Putamen (tissue), 1 donor: ENCODE measurements around the gene TSR3.
A peak's percentile ranks its signal among the peaks of the same experiment; 100 is the strongest.

Experiments
- DNase-seq: peaks from one replicate; pipeline ENCODE4 v3.0.0-alpha.2; 2016; ENCODE audit warnings: low spot score

TSR3 gene

DNA sequence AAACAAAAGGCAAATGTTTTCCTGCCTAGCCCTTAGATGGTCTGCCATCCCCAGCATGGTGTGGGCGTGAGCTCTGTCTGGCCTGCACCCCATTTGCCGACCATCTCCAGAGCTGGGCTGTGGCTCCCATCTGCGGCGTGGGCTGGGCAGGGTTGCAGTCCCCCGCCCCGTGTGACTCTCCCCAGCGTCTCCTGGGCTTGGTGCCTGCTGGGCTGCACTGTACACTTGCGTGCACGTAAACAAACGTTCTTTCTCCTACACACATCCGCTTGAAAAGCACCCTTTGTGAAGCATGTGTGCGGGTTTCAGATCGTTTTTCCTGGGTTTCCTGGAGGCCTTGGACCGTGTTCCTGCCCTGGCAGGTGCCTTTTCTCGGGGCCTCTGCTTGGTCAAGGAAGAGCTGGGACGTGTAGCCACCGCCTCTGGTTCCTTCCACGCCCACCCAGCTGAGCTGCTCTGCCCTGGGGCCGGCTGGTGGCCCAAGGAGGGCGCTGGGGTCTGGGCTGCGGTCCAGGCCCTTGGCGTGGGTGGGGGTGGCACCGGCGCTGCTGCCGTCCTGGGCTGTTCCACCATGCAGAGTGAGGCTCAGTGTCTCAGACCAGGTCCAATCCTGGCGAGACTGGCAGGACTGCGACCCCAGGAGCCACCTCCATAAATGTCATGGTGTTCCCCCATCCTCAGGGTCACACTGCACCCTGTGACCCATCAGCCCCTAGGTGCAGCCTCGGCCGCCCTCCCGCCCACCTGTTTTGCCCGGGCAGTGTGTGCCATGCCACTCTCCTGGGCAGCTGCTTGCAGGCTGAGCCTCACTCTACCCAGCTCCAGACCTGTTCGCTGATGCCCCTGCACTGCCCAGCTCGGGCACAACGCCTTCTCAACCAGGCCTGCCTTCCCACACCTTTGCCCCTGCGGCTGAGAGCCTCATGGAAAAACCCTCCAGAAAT, 28.1 kb downstream of the TSR3 start:
- peak; percentile 34 for DNase-seq

DNA sequence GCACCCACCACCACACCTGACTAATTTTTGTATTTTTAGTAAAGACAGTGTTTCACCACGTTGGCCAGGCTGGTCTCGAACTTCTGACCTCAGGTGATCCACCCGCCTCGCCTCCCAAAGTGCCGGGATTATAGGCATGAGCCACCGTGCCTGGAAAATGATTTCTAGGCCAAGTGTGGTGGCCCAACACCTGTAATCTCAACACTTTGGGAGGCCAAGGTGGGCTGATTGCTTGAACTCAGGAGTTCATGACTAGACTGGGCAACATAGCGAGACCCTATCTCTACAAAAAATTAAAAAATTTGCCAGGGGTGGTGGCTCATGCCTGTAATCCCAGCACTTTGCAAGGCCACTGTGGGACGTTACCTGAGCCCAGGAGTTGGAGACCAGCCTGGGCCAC, 29.3 kb downstream of the TSR3 start:
- DNase-seq: no peak

DNA sequence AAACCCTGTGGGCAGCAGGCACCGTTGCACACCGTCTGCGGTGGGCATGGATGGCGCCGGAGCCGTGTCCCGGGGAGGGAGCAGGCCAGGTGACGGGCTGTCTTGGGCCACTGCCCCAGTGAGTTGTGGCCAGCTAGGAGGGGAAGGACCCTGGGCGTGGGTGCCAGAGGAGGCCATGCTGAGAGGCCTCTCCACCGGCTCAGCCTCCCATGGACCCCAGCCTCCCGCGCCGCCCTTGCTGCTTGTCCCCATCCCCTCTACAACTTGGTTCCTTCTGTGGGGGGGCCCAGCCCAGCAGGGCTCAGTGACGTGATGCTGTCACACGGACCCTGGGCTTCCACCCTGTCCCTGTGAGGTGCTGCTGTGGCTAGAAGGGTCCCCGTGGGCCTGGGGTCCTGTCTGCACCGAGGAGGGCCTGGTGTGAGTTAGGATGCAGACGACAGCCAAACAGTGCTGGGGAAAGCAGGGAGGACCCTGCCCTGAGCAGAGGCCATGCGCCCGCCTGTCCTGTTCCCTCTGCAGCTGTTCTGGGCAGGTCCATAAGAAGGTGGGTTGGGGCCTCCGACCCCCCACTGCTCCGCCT, 30.9 kb downstream of the TSR3 start:
- no peak for DNase-seq

DNA sequence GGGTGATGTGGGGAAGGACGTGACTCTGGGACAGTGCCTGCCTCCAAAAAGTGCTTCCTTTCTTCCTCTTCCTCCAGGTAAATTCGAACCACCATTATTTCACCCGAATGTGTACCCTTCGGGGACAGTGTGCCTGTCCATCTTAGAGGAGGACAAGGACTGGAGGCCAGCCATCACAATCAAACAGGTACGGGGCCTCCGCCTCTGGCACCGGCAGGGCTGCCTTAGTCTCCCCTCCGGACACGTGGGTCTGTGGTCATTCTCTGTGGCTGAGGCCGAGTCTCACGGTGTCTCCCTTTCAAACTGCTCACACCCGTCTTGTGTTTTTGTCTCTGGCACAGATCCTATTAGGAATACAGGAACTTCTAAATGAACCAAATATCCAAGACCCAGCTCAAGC, 31.6 kb downstream of the TSR3 start:
- no peak for DNase-seq

DNA sequence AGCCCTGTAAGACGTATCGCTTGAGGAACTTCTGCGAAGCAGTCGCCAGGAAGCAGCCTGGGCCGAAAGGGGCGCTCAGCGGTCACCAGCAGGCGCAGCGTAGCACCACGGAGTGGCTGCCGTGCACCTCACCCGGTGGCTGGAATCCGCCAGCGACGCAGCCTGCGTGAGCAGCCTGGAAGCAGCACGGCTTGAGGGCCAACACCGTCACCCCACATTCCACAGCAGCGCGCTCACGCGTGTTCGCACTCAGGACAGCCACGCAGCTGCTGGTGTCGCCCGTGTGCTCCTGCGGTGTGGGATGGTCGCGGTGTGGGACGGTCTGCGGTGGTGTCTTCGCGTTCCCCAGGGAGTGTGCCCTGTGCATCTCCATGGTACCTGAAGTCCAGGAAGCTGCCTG, 32.6 kb downstream of the TSR3 start:
- no peak for DNase-seq

DNA sequence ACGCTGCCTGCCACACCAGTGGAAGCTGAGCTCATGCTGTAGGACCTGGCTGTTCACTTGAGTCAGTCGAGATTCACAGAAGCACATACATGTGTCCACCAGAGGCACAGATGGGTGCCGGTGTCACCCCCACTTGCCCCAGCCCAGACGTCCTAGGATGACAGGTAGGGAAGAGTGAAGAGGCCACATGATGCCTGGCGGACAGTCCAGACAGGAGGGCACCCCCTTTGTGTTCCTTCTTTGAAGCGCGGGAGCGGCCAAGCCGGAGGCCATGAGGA, 33.5 kb downstream of the TSR3 start:
- DNase-seq: no peak

DNA sequence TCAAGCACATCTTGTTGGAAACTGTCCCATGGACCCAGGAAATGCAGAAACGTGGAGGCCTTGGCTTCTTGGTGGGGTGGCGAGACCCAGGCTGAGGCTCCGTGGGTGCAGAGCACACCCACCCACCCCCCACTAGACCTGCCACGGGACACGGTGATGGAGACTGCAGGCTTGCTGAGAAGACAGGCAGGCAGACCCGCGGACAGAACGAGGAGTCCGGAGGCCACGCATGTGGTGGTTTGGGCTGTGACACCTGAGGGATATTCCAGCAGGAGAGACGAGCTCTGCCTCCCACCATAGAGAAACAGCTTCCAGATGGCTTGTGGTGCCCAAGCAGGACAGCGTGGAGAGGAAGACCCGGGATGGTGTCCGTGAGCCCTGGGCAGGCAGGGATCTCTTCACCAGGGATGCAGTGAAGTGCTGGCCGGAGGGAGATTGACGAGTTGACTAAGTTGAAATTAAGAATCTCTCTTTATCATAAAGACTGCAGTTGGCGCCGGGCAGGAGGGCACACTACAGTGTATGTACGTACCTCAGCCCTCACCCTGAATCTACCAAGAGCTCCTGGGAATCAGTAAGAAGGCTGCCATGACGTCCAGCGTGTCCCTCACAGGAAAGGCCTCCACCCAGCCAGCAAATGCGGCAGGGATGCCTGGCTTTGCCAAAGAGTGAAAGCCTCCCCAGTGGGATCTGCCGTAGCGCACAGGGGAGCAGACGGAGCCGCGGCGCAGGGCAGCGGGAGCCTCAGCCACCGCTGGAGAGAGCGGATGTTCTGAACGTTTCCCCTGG, 34.0 kb downstream of the TSR3 start:
- no peak for DNase-seq

DNA sequence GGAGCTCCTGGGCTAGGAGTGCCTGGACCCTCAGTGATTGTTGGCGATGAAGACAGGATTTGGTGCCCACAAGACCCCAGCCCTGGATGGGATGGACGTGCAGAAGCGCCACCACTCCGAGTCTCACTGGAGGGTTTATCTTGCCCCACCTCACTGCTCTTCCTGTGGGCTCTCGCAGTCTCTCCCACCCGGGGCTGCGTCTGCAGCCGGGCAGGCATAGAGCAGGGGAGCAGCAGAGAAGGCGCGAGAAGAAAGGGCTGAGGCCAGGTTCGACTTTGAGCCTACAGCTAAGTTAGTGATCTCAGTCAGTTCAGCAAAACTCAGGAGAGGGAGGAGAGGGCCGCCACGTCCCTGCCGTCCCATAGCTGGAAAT, 35.7 kb downstream of the TSR3 start:
- DNase-seq: no peak

DNA sequence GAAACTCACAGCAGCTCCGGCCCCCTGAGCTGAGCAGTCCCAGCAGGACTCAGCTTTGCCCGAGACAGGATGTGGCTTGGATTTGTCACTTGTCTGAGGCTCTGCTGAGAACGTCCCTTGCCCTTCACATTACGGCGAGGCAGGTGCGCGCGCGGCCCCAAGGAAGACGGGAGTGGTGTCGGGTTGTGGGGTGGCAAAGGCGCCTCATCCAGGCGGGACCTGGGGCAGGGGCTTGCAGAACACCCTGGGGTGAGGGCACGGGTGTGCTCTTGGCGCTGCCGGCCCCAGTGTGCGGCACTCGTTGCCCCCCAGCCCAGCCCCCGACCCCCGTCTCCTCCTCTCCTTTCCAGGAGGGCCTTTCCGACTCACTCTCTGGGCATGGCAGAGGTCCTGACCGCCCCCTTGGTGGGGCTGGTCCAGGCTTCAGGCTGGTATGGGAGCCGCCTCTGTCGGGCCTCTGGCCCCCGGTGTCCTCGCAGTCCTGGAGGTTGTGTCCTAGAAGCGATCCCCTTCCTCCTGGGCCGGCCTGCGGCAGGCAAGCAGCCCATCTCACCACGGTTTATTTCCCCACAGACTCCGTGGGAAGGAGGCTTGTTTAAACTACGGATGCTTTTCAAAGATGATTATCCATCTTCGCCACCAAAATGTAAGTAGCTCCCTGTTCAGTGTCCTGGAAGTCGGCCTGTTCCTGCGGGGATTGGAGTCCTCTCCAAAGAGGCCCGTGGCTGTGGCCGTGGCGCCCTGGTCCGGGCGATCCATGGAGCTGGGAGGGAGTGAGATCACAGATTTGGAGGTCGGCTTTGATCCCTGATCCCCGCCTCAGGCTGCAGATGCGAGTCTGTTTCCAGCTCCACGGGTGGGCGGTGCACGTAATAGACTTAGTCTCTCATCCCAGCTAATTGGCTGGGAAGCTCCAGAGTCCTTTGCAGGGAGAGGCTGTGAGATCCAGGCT, 36.3 kb downstream of the TSR3 start:
- DNase-seq: no peak

DNA sequence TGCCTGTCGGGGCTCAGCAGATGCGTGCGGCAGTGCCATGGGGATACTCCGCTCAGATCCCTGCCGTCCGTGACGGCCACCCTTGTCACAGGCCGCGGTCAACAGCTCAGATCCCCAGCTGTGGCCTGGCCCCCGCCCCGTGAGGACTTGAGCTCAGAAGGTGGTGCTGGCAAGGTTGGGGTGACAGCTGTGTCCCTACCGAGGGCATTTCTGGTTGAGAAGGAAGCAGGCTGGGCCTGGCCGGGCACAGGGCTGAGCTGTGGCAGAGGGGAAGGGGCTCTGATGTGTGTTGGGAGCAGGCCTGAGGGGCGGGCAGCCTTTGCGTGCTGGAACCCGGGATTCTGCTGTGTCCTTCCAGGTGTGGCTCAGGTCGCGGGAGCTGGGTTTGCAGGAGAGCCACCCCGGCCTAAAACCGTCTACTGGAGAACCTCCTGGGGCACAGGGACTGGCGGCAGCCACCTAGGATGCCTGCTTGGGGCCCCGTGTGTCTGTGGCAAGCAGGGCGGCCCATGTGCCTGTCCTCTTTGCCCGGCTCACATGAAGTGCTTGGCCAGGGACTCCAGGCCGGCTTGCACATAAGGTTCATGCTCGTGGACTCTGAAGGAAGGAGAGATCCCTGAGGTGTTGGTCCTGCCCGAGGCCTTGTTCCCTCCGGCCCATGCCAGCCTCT, 37.1 kb downstream of the TSR3 start:
- no peak for DNase-seq

DNA sequence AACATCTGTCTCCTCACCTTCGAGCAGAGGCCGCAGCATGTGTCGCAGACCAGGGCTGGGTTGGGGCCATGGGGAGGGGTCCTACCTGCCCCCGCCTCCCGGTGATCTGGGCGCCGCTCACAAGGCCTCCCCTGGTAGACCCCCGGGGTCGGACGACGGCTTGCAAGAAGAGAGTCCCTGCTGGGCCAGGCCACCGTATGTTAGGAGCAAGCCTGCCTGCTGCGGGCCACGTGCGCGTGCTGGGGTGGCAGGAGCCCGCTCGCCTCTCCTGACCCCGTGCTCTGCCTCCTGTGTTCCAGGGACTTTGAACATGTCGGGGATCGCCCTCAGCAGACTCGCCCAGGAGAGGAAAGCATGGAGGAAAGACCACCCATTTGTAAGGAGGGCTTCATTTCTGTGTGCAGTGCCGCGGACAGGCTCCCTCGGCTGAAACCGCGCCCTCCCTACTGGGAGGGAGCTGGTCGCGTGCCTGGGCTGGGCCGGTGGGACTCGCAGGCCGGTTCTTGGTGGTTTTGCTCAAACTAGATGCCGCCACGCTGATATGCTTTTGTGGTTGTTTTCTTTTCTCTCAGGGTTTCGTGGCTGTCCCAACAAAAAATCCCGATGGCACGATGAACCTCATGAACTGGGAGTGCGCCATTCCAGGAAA, 37.8 kb downstream of the TSR3 start:
- no peak for DNase-seq

DNA sequence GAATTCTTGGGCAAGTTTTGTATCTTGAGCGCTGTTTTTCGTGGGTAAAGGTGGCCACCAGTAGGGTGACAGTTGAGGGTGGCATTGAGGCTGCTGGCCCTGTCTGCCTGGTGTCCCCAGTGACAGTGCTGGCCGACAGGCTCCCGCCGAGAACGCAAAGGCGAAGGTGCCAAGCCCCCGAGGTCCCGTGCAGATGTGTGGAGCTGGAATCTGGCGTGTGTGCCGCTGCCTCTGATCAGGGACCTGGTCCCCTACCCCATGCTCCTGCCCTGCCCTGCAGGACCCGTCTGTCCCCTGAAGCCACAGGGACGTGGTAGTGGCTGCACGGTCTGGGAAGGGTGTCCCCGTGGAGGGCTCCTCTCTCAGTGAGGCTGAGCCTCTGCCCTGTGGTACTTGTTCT, 38.8 kb downstream of the TSR3 start:
- DNase-seq: no peak

DNA sequence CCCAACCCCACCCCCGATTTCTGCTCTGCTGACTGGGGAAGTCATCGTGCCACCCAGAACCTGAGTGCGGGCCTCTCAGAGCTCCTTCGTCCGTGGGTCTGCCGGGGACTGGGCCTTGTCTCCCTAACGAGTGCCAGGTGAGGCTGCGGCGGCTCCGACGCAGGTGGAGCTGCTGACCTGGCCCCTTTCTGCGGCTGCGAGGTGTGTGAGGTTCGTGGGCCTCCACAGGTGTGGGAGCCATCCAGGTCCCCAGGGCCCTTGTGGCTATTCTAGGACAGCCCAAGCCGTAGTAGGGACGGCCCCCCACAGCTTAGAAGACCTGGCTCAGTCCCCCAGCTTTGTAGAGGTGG, 39.2 kb downstream of the TSR3 start:
- no peak for DNase-seq

DNA sequence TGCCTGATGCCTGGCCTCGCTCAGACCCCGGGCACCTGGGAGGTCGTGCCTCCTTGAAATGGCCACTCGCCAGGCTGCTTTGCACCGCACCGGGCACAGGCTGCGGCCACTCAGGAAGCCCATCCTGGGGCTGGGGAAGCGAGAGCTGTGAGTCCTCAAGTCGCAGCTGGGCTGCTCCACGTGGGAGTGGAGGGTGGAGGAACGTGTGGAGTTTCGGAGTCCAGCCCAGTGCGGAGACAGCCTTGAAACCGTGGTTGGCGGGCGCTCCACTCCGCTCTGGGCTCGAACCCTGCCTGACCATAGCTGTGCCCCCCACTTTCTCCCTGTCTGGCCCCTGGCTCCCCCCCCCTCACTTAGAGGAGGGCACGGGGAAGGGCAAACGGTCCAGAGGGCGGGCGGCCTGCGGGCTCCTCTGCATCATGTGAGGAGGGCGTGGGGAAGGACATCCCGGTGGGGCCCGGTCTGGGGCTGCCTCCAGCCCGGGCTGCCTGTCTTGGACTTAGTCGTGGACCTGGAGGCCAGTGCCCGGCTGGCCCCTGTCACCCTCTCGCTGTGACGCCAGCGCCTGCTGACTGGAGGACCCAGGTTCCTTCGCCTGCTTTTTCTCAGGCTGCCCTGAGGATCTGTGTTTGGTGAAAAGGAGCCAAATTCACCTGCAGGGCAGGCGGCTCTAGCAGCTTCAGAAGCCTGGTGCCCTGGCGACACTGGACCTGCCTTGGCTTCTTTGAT, 39.8 kb downstream of the TSR3 start:
- DNase-seq: no peak

DNA sequence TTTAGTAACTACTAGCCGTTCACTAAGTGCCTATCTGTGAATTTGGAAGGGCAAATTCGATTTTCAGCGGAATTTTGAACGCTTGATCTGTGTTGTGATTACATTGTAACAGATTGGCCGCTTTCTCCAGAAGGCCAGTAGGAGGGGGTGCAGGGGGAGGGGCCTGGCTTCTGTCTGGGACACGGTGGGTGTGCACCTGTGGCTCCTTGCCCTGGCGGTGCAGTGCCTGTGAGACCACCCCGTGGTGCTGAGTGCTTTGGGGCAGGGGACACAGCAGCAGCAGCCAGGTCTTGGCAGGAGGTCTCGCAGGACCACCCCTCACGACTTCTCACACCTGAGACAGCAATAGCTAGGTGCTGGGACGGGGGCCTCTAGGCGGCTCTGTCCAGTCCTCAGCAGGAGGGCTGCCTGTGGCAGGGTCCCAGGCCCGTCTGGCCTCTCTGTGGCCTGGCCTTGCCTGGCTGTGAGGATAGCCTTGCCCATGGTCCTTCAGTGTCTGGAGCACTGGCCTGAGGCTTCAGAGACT, 40.4 kb downstream of the TSR3 start:
- no peak for DNase-seq

DNA sequence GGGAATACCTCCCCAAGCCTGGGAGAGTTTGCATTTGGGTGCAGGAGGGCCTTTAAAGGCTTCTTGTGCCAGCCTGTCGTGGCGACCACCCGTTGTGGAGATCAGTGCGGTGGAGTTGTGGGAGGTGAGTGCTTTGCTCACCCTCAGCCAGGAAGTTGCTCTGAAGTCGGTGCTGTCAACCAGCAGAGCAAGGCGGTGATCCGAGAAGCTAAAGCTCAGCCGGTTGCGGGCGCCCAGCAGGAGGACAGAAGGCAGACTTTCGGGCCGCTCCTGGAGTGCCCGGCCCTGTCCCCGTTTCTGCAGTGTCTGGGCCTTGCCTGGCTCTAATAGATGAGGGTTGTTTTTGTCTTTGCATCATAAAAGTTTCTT, 40.9 kb downstream of the TSR3 start:
- DNase-seq: no peak

DNA sequence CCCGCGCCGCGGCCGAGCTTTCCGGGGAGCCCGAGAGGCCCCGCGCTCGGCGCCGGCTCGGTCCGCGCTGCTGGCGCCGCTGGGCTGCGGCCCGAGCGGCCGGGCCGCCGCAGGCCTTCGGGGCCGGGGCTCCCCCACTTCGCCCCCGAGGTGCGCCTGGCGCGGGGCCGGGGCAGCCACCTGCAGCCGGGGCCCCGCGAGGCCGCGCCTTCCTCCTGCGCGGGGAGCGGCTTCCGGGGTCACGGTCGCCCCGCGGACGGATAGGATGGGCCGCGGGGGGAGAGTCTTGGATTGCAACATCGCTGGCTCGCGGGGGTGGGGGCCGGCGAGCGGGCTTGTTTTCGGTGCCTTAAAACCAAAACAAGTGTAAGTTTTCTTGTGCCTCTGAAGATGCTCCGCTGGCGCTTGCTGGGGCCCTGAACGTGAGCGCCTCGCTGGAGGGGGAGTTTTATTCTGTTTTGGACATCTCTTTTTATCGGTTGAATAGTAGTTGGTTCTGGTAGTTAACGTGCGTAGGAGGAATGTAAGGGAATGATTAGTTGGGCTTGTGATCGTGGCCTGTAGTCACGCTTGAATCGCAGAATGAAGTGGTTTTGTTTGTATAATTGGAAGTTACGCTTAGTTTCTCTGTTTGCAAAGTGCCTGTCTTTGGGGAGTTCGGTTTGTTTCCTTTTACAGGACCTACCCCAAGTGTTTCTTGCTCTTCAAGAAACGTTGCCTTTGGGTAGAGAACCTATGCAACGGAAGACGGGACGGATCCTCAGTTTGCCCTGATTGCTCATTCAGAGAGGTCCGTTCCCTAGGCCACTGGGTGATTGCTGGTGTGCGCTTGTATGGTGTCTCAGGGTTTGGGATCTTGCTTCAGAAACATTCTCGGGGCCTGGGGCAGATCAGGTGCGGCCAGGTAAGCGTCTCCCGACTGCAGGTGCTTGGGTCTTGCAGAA, 41.5 kb downstream of the TSR3 start:
- DNase-seq: no peak

DNA sequence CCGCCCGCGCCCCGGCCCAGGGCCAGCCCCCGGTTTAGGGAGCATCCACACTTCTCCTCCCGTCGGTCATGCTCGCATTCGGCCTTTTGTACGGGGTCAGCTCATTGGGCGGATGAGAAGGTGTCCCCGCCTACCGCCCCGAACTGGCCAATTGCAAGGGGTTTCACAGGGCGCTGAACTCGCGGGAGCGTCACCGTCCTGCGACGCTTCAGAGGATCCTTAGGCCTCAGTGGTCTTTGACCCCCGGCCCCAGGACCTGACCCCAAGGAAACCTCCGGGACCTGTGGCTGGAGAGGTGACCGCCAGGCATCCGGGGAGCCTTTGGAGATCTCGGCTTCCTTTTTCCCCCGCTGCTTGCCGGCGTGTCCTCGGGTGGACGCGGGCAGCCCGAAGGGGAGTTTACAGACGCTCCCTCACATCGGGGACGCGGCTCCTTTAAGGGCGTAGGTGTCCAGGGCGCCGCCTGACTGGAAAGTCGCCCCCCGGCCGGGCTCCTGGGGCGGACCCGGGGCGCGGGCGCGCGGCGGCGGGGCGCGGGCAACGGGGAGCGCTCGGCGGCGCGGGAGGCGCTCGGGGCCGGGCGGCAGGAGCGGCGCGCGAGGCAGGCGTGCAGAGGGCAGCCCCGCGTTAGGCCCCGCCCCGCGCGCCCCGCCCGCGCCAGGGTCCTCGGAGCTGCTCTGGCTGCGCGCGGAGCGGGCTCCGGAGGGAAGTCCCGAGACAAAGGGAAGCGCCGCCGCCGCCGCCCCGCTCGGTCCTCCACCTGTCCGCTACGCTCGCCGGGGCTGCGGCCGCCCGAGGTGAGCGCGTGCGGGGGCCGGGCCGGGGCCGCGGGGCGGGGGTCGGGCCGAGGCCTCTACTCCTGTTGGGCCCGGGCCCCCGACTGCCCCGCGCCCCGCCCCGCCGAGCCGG, 42.4 kb downstream of the TSR3 start, which contains the start of gene UBE2I:
Gene UBE2I (plus strand): TSS at position 660 of the 909 bp plus-strand sequence. CDS start 4,395 bp downstream, outside the sequence.
- peak; percentile 98 for DNase-seq
